ENCODE data around the gene DPP6.

- no peak for TF ChIP-seq POLR2A (IDR thresholded peaks at IDR 0.05; ENCODE audit: low read length)
- TF ChIP-seq GATA1 (IDR thresholded peaks at IDR 0.05; ENCODE audit: low read depth, low read length): no peak
These were observed 558.7 kb downstream of the DPP6 start for GRCh38 chr7:154610903-154611302.
